WI38 (cell line): ENCODE data around the gene ASTN1.
"Not testable (repeated sequence)": the region's sequence is repeated elsewhere in the genome, so short reads cannot be mapped to it uniquely, and the experiment has no call there.

ENCODE experiments used
- H3K4me3 ChIP-seq: 2 replicates; pipeline ENCODE4 v1.5.1; 2011; ENCODE audit warnings: low read depth, mild to moderate bottlenecking, control low read depth, low read length
- CTCF ChIP-seq: IDR thresholded peaks from 2 replicates; pipeline ENCODE4 v1.5.1; 2012; ENCODE audit warnings: low read depth, mild to moderate bottlenecking, control low read depth, low read length

The ASTN1 gene

GRCh38 chr1:177082855-177083693, 81.4 kb downstream of the ASTN1 start:
- no peak overlapping the region for H3K4me3 ChIP-seq
- TF ChIP-seq CTCF: no peak

GRCh38 chr1:177080564-177080963, 83.9 kb downstream of the ASTN1 start:
- TF ChIP-seq CTCF: no peak
- H3K4me3 ChIP-seq: no peak overlapping the region

- H3K4me3 ChIP-seq: no peak overlapping the region
- TF ChIP-seq CTCF: no peak
Measured at GRCh38 chr1:177077734-177078499, 86.6 kb downstream of the ASTN1 start.

- TF ChIP-seq CTCF: no peak
- H3K4me3 ChIP-seq: no peak overlapping the region
Measured at GRCh38 chr1:177077006-177077405, 87.5 kb downstream of the ASTN1 start.

GRCh38 chr1:177074811-177075210, 89.7 kb downstream of the ASTN1 start:
- not testable (repeated sequence) for H3K4me3 ChIP-seq

- TF ChIP-seq CTCF: no peak
Measured at GRCh38 chr1:177069490-177069889, 95.0 kb downstream of the ASTN1 start.

GRCh38 chr1:177067752-177068410, 96.6 kb downstream of the ASTN1 start:
- H3K4me3 ChIP-seq: no peak overlapping the region
- no peak for TF ChIP-seq CTCF

More at GRCh38 chr1:177069490-177069889, 95.0 kb downstream of the ASTN1 start:
- no peak overlapping the region for H3K4me3 ChIP-seq
